Measurements from ENCODE around the gene ZNF593OS.

ZNF593OS gene

DNA sequence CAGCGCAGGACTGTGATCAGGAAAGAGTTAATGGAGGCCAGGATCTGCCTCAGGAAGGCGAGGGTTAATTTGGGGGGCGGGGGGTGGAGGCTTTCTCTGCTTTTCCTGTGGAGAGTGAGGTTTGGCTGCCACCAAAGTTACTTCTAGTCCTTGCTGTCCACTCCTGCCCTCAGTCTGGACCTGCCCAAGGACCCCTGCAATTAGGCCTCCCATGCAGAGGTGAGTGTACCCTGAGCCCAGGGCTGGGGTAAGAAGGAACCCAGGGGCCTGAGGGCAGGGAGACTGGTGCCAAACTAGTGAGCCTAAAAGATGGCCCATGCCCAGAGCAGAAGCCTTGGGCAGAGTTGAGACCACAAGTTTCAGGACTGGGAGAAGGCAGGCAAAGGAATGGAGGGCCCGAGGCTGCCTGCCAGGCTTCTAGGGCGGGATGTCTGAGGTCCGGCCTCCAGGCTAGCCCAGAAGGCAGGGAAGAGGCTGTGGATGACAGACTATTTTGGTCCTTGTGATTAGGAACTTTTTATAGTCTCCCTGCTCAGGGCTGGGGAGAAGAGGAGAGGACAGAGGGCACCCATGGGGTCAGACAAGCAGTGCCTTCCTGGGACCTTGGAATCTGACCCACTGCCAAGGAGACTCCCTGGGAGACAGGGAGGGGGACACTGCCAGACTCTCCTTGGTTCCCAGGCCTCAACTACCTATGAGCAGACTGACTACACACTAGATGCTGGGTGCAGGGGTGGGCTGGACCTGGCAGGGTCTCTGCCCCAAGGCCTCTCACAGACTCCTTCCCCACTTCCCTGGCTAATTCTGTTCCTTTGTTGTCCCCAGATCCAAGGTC, 12.5 kb downstream of the ZNF593OS start, which contains the start of gene FAM110D:
TSS of gene FAM110D (plus strand) at position 172 of the 835 bp plus-strand sequence. CDS start 2,213 bp downstream, outside the sequence.
- no peak for DNase-seq (ENCODE audit: low read depth)

DNA sequence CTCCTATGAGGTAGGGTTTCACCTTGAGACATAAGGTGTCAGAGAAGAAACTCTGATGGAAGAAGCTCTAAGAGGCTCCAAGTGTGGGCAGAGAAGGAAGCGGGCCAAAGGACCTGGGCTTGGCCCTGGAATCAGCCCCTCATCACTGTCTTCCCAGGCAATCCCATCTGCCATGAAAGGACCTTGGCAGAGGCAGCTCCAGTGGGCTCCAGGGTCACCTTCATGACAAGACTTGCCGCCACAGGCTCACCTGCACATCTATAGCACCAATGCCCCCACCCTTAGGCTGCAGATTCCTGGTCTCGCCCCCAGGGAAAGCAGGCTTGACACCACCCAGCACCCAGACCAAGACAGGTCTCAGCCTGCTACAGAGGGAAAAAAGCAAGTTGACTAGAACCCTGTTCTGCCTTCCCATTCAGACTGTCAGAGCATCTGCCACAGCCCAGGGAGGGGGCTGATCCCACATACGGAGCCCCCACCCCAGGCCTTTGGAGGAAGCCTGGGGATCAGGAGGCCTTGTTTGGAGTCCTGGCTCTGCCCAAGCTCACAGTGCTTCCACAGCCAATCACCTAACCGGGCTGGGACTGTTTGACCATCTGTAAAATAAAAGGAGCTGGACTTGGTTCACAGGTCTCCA, 13.2 kb downstream of the ZNF593OS start:
- DNase-seq (ENCODE audit: low read depth), result no peak

DNA sequence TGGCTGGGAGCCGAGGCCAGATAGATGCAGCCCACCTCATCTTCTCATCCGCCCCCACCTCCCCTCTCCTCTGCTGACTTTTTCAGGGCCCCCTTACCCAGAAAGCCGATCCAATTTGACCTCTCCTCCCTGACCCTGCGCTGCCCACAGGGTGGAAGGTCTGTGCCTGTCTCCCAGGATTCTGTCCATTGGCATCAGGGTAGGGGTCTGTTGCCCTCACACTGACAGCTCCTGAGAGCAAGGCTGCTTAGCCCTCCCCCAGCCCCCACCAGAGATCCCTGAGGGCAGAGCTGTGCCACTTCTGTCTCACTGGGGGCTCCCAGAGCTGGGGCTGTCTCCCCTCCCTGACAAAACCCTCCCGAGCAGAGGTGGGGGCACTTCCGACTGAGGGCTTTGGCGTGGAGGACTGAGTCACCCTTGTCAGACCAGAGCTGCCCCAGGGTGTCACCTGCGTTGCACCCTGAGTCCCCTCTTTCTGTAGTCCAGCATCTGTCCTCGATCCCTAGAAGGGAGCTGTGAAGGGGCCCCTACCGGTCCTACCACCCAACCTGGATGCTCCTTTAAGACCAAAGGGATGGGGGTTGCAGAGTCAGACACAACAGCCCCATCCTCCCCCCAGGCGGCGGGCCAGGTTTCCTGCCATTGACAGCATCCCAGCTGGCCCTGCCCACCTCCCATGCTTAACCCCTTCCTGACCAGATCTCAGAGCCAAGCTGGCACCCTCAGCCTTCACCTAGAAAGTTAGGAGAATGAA, 15.2 kb downstream of the ZNF593OS start:
- DNase-seq (ENCODE audit: low read depth), result no peak

DNA sequence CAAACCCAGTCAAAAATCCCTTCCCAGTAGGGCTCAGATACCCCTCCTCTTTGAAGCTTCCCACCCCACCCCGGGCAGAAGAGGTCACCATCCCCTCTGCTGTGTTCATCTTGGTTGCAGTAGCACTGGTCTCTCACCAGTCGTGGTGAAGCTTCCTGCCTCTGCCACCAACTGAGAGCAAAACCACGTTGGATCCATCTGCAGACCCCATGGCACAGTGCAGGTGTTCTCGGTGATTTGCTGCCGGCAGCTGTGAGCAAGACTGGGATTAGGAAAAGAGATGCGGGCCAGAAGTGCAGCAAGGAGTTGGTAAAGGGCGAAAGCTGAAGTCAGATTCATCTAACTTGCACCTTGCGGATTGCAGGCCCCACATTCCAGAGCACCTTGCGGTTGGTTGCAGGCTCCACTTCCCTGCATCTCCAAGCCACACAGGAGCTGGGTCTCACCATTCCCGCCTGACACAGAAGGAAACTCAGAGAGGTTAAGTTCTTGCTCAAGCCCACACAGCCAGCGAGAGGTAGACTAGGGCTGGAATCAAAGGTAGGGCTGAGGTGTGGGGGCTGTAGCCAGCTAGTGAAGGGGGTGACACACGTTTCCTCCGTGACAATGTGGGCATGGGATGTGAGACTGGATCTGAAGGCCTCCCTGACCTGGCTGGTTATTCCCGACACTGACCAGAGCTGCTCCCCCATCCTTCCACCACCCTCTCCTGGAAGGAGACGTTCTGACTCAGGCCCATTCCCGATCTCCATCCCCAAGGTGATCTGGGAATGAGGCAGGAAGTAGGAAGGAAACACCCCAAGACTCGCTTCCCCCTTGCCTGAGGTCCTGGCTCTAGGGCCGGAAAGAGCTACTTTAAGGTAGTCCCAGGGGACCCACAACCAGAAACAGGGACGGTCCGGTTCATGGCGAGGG, 16.0 kb downstream of the ZNF593OS start:
- DNase-seq (ENCODE audit: low read depth), result no peak

DNA sequence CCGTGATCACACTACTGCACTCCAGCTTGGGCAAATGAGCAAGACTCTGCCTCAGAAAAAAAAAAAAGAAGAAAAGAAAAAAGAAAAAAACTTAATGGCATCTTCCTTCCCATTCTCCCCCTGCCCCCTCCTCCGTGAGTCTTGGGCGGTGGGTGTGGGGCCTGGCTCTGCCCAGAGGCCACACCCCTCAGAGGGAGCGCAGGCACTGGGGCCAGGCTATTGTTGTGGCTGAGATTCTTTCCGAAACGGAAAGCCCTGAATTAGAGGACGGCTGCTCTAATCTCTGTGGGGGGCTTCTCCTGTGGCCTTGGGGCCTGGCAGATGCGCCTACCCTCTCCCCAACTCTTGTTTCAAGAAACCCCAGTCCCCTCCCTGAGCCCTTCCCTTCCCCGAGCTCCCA, 16.9 kb downstream of the ZNF593OS start:
- no peak for DNase-seq (ENCODE audit: low read depth)

DNA sequence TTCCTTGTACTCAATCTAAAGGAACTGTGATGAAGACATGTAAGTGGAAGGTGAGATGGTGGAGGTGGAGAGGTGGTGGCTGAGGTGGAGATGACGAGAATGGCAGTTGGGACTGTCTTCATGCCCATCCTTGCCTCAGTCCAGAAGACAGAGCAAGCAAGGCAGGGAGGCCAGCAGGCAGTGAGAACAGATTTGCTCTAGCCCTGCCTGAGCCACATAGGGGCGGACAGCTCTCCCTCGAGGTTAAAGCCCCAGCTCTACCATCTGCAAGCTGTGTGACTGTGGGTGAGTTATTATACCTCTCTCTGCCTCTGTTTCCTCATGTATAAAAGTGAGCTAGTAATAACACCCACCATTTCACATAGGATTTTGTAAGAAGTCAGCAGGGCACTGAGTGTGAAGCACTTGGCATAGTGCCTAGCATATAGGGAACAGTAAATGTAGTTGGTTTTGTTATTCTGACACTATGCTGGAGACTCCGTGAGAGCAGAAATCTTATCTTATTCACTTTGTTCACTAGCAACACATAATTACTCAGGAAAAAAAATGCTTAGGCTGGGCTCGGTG, 17.6 kb downstream of the ZNF593OS start:
- DNase-seq (ENCODE audit: low read depth), result no peak

DNA sequence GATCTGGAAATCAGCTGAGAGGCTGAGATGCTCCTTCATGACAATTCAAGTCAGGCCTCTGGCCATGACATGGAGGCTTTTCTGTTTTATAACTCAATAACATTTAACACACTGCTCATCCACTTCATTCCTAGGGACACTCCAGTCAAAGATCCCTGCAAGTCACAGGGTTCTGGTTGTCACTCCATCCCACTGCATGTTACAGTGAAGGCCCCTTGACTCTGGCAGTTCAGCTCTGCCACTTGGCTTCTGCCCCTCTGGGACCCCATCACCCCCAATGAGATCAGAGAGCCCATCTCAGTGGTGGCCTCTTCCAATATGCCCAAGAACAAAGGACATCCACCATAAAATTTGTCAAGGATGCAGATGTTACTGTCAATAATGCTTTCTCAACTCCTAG, 22.7 kb downstream of the ZNF593OS start:
- DNase-seq (ENCODE audit: low read depth), result no peak

DNA sequence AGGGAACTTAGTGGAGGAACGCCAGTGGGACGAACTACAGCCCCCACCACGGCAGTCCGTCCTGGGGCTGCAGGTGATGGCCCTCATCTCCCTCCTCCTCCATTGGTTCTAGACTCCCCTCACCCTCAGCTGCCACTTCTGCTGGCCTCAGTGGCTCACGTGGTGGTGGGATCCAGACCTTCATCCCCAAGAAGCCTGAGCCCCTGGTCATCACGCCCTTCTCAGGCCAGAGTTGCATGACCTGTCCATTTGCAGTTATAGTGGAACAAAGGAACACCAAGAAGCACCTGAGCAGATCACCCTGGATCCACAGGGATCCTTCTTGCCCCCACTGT, 25.7 kb downstream of the ZNF593OS start:
- no peak for DNase-seq (ENCODE audit: low read depth)

DNA sequence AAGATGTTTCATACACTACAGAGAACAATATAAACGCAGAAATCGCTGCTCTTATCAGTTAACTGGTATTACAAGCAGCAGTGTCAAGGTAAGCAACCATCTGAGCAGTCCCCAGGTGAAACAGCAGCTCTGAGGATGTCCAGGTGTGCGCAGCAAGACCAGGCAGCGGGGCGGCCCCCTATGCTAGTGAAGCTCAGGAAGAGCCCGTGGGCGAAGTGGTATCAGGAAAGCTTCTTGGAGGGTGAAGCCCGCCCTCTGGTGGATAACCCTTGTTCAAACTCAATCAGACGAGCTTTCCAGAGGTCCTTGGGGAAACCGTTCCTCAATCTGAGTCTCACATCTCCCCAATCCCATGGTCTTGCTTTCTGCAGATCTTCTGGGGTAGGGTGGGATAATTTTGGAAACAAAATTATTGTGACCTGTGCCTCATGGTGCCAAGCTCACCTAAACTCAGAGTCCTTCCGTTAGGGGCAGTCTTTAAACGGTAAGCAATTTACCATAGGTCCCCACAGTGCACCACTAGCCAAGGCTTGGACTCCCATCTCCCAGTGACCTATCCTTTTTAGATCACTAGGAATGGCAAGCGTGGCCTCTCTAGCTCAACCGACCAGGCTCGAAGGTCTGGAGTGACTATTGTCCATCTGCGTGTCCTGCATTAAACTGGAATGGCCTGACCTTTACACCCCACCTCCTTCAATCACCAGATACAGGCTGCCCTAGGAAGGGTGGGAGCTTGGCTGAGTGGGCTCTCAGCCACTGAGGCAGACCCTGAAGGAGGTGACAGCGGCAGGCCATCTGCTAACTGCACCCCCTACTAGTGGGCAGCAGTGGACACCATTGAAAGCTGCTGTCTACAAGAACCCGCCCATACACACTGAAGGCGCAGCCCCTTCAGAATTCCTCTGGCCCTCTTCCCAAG, 26.3 kb downstream of the ZNF593OS start:
- peak; percentile 75 for DNase-seq (ENCODE audit: low read depth)

DNA sequence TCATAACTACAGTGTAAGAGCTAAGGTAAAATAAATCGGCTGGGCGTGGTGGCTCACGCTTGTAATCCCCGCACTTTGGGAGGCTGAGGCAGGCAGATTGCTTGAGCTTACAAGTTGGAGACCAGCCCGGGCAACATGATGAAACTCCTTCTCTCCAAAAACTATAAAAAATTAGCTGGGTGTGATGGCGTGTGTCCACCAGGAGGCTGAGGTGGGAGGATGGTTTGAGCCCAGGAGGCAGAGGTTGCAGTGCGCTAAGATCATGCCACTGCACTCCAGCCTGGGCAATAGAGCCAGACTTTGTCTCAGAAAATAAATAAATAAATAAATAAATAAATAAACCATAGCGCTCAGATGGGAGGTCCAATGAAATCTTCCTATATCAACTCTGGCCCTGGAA, 29.5 kb downstream of the ZNF593OS start:
- no peak for DNase-seq (ENCODE audit: low read depth)

DNA sequence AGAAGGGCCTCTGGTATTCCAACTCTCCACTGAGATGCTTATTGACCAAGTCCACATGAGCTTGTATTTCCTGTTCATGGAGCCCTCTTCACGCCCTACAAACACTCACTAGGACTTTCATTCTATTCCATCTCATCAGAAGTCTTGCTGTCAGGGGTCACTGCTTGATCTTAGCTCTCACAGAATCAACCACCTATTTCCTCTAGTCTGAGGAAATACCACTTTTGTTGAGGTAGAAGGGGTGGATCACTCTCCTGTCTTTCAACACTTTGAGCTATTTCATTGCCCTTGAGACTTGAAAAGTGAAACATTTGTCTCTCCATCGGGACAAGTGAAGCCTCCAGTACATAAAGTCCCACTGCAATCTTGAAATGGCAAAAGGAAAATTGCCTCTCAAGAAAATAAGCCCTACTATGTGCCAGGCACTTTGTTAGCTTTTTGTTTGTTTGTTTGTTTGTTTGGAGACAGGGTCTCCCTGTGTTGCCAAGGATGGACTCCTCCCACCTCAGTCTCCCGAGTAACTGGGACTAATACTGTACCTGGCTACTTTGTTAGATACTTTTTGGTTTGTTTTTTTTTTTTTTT, 32.6 kb downstream of the ZNF593OS start:
- DNase-seq (ENCODE audit: low read depth), result no peak

DNA sequence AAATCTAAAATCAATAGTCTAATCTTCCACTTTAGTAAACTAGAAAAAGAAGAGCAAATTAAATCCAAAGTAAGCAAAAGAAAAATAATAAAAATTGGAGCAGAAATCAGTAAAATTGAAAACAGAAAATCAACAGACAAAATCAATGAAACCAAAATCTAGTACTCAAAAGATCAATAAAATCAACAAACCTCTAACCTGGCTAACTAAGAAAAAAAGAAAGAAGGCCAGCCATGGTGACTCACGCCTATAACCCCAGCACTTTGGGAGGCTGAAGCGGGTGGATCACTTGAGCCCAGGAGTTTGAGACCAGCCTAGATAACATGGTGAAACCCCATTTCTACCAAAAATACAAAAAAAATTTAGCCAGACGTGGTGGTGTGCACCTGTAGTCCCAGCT, 37.2 kb downstream of the ZNF593OS start:
- DNase-seq (ENCODE audit: low read depth), result no peak

DNA sequence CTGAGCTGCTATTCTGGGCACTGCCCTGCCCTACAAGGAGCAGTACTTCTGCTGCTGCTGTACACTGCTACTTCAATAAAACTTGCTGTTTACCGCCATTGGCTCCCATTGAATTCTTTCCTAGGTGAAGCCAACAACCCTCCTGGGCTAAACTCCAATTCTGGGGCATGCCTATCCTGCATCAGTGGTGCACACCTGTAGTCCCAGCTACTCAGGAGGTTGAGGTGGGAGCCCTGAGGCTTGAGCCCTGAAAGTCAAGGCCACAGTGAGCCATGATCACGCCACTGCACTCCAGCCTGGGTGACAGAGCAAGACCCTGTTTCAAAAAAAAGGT, 38.8 kb downstream of the ZNF593OS start:
- no peak for DNase-seq (ENCODE audit: low read depth)

DNA sequence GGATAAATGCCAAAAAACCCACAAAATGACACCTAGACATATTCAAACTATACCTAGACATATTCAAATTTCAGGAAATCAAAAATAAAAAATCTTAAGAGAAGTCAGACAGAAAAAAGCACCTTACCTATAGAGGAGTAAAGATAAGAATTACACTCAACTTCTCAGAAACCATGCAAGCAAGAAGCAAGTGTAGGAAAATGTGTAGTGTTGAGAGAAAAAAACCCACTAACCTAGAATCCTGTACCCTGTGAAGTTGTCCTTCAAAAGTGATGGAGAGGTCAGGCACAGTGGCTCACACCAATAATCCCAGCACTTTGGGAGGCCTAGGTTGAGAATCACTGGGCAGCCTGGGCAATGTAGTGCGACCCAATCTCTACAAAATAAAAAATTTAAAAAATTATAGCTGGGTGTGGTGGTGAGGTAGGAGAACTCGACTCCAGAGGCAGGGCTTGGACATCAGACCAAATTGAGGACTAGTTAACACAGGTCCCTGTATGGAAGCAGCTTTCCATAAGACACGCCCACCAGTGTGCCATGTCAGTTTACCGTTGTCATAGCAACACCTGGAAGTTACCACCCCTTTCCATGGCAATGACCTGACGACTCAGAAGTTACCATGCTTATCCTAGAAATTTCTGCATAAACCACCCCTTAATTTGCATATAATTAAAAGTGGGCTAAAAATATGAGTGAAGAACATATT, 39.4 kb downstream of the ZNF593OS start:
- no peak for DNase-seq (ENCODE audit: low read depth)

DNA sequence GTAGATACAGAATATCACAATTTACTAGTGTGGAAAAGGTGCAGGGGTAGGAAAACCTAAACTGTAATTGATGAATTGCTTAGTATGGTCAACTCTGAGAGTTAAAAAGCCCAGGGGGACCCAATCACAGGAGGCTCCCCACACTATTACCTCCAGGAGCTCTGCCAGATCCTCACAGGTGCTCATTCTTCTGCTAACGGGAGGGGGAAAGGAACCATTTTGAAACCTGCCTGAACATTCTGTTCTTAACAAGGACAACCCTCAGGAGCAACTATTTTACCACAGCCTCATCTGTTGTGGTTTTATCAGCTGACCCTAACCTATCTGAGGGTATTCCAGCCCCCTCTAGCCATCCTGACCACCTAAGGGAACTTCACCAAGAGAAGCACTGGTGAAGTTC, 40.9 kb downstream of the ZNF593OS start:
- DNase-seq (ENCODE audit: low read depth), result no peak

DNA sequence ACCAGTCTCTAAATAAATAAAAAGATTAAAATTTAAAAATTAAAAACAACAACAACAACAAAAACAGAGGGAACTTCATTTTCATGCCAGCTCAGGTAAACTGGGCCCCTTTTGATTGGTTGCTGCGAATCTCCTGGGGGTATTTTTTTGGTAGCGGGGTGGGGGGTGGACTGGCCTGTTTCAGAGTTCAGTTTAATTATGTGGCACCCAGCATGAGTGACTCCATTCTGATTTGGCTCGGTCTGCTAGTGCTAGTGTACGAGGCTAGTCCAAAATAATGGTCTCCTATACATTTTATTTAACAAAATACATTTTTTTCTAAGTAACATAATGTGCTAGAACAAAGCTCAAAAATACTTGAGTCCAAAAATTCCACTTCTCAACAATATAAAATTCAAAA, 41.9 kb downstream of the ZNF593OS start:
- no peak for DNase-seq (ENCODE audit: low read depth)

DNA sequence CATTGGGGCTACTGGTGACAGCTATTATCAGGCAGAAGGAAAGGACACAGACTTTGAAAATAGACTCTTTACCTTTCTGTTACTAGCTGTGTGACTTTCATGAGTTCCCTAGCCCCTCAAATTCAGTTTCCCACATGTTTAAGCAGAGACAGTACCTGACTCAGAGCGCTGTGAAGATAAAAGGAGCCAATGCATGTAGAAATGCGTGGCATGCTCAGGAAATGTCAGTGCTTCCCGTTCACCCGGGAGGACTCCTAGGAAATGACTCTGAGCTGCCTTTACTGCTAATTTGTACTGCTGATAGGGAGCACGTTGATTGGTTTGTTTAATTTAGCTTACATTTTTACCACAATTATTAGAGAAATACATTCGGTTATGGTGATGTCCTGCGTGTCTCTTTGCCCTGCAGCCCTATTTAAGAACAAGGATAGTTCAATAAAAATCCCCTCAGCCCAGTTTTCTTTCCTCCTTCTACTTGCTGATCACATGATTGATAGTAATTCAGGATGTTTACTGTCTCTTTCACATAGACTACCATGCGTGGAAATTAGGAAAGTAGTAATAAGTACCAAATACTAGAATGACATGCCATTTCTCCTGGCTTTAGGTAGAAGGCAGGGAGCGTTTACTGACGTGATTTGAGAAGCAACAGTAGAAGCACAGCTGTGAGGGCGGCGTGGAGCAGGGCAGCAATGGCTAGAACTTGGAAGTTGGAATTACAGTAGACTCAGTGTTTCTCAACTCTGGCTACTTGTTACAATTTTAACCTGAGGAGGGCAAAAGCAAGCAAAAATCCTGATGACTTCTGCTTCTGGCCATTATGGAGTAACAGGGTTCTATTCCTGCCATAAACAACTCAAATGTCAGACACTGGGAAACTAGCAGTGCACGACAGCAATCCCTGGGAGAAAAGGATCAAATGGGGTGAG, 44.1 kb downstream of the ZNF593OS start:
- no peak for DNase-seq (ENCODE audit: low read depth)

DNA sequence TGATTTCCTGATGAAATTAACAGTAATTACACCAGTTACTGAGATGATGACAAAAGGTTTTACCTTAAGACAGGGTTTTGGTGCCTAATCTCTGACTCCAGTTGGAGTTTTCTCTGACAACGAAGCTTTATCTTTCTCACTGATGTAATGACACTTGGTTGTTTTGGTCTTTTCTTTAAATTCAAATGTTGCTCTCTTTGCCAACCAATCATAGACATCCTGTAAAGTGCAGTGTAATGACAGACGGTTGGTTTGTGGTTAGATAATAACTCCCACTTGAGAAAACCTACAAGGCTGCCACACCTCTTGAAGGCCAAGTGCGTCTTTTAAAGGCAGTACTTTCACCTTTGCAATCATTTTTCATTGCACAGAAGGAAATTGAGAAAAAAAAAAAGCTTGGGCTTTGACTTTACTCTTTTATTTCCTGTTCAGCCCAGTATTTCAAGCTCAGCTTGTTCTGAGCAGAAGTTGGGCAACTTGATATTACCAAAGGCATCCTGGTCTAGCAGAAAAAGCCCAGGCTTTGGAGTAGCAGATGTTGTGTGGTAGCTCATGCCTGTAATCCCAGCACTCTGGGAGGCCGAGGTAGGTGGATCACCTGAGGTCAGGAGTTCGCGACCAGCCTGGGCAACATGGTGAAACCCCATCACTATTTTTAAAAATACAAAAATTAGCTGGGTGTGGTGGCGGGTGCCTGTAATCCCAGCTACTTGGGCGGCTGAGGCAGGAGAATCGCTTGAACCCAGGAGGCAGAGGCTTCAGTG, 45.1 kb downstream of the ZNF593OS start:
- DNase-seq (ENCODE audit: low read depth), result peak; percentile 36

Data from activated gamma-delta T cell treated with anti-CD3 and anti-CD28 coated beads, Interleukin-2, amount 50 U/mL, for 16 hours (primary cell).